Breast epithelium (tissue), 3 donors: ENCODE data around the gene DDC.

Source experiments
- CTCF ChIP-seq, 3 donors: fragments of 450-650 bp; IDR thresholded peaks; one replicate each; pipeline ENCODE4 v1.5.1; 2016 to 2017; ENCODE audit warnings: antibody characterized with exemption in 3 of 3, mild to moderate bottlenecking in 3 of 3, moderate library complexity in 3 of 3
- POLR2A ChIP-seq: fragments of 450-650 bp; IDR thresholded peaks from one replicate; pipeline ENCODE4 v1.6.1; 2016; ENCODE audit warnings: antibody characterized with exemption, mild to moderate bottlenecking, moderate library complexity
- POLR2AphosphoS5 ChIP-seq, 3 donors: sonication (generic); formaldehyde crosslinking; IDR thresholded peaks; one replicate each; pipeline ENCODE4 v1.6.1; 2017; ENCODE audit warnings: antibody characterized with exemption in 3 of 3

GRCh38 chr7:50454968-50455367, 110.2 kb downstream of the DDC start:
- TF ChIP-seq POLR2A (no peak), CTCF (IDR thresholded peaks at IDR 0.05) (no peak), POLR2AphosphoS5 (IDR thresholded peaks at IDR 0.05) (no peak)
